ENCODE data around the gene RIMS4.

DNA sequence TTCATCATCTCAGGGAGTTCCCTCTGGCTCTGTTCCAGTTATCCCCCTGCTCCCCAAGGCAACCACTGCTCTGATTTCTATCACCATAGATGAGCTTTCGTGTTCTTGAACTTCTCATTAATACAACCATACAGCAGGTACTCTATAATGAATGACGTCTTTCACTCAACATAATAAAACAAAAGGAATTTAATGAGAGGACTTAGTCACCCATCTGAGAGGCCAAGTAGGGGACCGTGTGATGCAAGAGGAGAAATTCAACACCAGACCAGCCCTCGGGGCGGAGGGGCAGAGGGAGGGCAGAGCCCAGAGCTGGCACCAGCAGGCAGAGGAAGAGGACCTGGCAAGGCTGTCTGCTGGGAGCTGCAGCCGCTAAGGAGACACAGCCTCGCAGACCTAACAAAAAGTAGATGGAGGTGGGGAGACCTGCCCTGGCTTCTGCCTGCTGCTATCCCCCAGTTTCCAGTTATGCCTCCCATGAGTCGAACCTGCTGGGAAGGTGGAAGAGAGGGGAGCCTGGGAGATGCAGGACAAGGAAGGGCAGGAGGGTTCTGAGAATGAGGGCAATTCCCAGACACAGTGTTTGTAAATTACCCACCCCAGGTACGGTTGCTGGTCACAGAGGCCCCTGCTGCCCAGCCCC lies 81.4 kb downstream of the RIMS4 start:
- TF ChIP-seq POLR2AphosphoS5 (IDR thresholded peaks at IDR 0.05) = no peak
- TF ChIP-seq, protein P1, sequence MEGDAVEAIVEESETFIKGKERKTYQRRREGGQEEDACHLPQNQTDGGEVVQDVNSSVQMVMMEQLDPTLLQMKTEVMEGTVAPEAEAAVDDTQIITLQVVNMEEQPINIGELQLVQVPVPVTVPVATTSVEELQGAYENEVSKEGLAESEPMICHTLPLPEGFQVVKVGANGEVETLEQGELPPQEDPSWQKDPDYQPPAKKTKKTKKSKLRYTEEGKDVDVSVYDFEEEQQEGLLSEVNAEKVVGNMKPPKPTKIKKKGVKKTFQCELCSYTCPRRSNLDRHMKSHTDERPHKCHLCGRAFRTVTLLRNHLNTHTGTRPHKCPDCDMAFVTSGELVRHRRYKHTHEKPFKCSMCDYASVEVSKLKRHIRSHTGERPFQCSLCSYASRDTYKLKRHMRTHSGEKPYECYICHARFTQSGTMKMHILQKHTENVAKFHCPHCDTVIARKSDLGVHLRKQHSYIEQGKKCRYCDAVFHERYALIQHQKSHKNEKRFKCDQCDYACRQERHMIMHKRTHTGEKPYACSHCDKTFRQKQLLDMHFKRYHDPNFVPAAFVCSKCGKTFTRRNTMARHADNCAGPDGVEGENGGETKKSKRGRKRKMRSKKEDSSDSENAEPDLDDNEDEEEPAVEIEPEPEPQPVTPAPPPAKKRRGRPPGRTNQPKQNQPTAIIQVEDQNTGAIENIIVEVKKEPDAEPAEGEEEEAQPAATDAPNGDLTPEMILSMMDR (IDR thresholded peaks at IDR 0.05) = no peak
- no peak for TF ChIP-seq POLR2A (IDR thresholded peaks at IDR 0.05)
